H9 (cell line): ENCODE results near the gene SHANK3. TPM values are rescaled to one million over a fixed set of nuclear protein-coding genes. Genes with fewer than 3 reads are reported as not detected.

Experiments
- DNase-seq: peaks from one replicate; pipeline ENCODE4 v3.0.0-alpha.2; 2017
- H2AFZ ChIP-seq: one replicate; pipeline ENCODE4 v1.6.1; 2013; ENCODE audit warnings: mild to moderate bottlenecking, low read length, control low read depth, moderate library complexity
- H2AK5ac ChIP-seq: 2 replicates; pipeline ENCODE4 v1.6.1; 2013; ENCODE audit warnings: low read length, control low read depth, mixed read lengths; ENCODE audit not compliant: insufficient read length
- H2BK120ac ChIP-seq: one replicate; pipeline ENCODE4 v1.6.1; 2013; ENCODE audit warnings: low read depth, mild to moderate bottlenecking, low read length, control low read depth, inconsistent platforms; ENCODE audit not compliant: poor library complexity, severe bottlenecking
- H2BK12ac ChIP-seq: 2 replicates; pipeline ENCODE4 v1.6.1; 2013; ENCODE audit warnings: low read length, control low read depth, mixed read lengths, low read depth; ENCODE audit not compliant: insufficient read length
- H2BK15ac ChIP-seq: 2 replicates; pipeline ENCODE4 v1.6.1; 2013; ENCODE audit warnings: low read depth, low read length, control low read depth
- H2BK20ac ChIP-seq: one replicate; pipeline ENCODE4 v1.6.1; 2013; ENCODE audit warnings: low read depth, mild to moderate bottlenecking, low read length, control low read depth, inconsistent platforms; ENCODE audit not compliant: poor library complexity, severe bottlenecking
- H2BK5ac ChIP-seq: 2 replicates; pipeline ENCODE4 v1.6.1; 2013; ENCODE audit warnings: low read length, control low read depth, mixed read lengths; ENCODE audit not compliant: insufficient read length
- H3K14ac ChIP-seq: 2 replicates; pipeline ENCODE4 v1.6.1; 2013; ENCODE audit warnings: low read length, control low read depth; ENCODE audit not compliant: insufficient read depth
- H3K18ac ChIP-seq: 2 replicates; pipeline ENCODE4 v1.6.1; 2013; ENCODE audit warnings: low read depth, mild to moderate bottlenecking, mixed read lengths, low read length, control low read depth; ENCODE audit not compliant: insufficient read length
- H3K23ac ChIP-seq: 2 replicates; pipeline ENCODE4 v1.6.1; 2013; ENCODE audit warnings: low read length, control low read depth, mixed read lengths, low read depth; ENCODE audit not compliant: insufficient read length
- H3K23me2 ChIP-seq: 2 replicates; pipeline ENCODE4 v1.6.1; 2013; ENCODE audit warnings: low read depth, mild to moderate bottlenecking, mixed read lengths, low read length, control low read depth; ENCODE audit not compliant: insufficient read length, poor library complexity, severe bottlenecking
- H3K27ac ChIP-seq: 2 replicates; pipeline ENCODE4 v1.5.1; 2013; ENCODE audit warnings: low read length, control low read depth, mixed read lengths, low read depth; ENCODE audit not compliant: insufficient read length
- H3K27me3 ChIP-seq: 2 replicates; pipeline ENCODE4 v1.6.1; 2013; ENCODE audit warnings: low read length, control low read depth, inconsistent platforms; ENCODE audit not compliant: insufficient read depth
- H3K4ac ChIP-seq: 2 replicates; pipeline ENCODE4 v1.6.1; 2013; ENCODE audit warnings: low read depth, mild to moderate bottlenecking, control low read depth, inconsistent platforms, low read length, moderate library complexity
- H3K4me1 ChIP-seq: 2 replicates; pipeline ENCODE4 v1.6.1; 2013; ENCODE audit warnings: low read length, control low read depth, inconsistent platforms; ENCODE audit not compliant: insufficient read depth
- H3K4me2 ChIP-seq: 2 replicates; pipeline ENCODE4 v1.6.1; 2013; ENCODE audit warnings: low read length, control low read depth, mixed read lengths; ENCODE audit not compliant: insufficient read length, insufficient read depth
- H3K56ac ChIP-seq: 2 replicates; pipeline ENCODE4 v1.6.1; 2013; ENCODE audit warnings: low read depth, mild to moderate bottlenecking, mixed read lengths, low read length, control low read depth; ENCODE audit not compliant: insufficient read length
- H3K79me1 ChIP-seq: 2 replicates; pipeline ENCODE4 v1.6.1; 2013; ENCODE audit warnings: low read depth, mild to moderate bottlenecking, moderate library complexity, low read length, control low read depth, inconsistent platforms; ENCODE audit not compliant: insufficient read depth, poor library complexity, severe bottlenecking
- H3K79me2 ChIP-seq: 2 replicates; pipeline ENCODE4 v1.6.1; 2013; ENCODE audit warnings: low read length, control low read depth, inconsistent platforms; ENCODE audit not compliant: insufficient read depth
- H3K9ac ChIP-seq: 2 replicates; pipeline ENCODE4 v1.6.1; 2013; ENCODE audit warnings: low read length, control low read depth, mixed read lengths; ENCODE audit not compliant: insufficient read length; ENCODE audit errors: extremely low read depth
- H3K9me3 ChIP-seq: one replicate; pipeline ENCODE4 v1.6.1; 2013; ENCODE audit warnings: low read depth, low read length, inconsistent platforms; ENCODE audit not compliant: control insufficient read depth
- H3T11ph ChIP-seq: one replicate; pipeline ENCODE4 v1.6.1; 2013; ENCODE audit warnings: mild to moderate bottlenecking, low read length, control low read depth, inconsistent platforms
- H4K20me1 ChIP-seq: one replicate; pipeline ENCODE4 v1.6.1; 2013; ENCODE audit not compliant: control insufficient read depth, insufficient read length, insufficient read depth
- H4K5ac ChIP-seq: 2 replicates; pipeline ENCODE4 v1.6.1; 2013; ENCODE audit warnings: low read depth, mild to moderate bottlenecking, mixed read lengths, low read length, control low read depth; ENCODE audit not compliant: insufficient read length
- H4K8ac ChIP-seq: replicated peaks from 2 replicates; pipeline ENCODE4 v1.6.1; 2013; ENCODE audit warnings: low read length, control low read depth, mixed read lengths, low read depth; ENCODE audit not compliant: insufficient read length
- H4K91ac ChIP-seq: 2 replicates; pipeline ENCODE4 v1.6.1; 2013; ENCODE audit warnings: low read depth, mild to moderate bottlenecking, moderate library complexity, mixed read lengths, low read length, control low read depth; ENCODE audit not compliant: insufficient read length
- H3K27ac Mint-ChIP-seq, 3 experiments: 2 replicates in 2 of 3; 3 replicates in 1 of 3; pipeline ENCODE4 v1.8.0; 2020 to 2021; ENCODE audit warnings: mixed read lengths in 3 of 3, mild to moderate bottlenecking in 1 of 3, moderate library complexity in 1 of 3
- H3K27me3 Mint-ChIP-seq: 2 replicates; pipeline ENCODE4 v1.8.0; 2021; ENCODE audit warnings: low read depth, mild to moderate bottlenecking, moderate library complexity, mixed read lengths
- H3K36me3 Mint-ChIP-seq, 3 experiments: 2 replicates in 2 of 3; 3 replicates in 1 of 3; pipeline ENCODE4 v1.8.0; 2020 to 2021; ENCODE audit warnings: low read depth in 3 of 3, mixed read lengths in 3 of 3; ENCODE audit not compliant: insufficient read depth in 1 of 3
- H3K4me1 Mint-ChIP-seq, 2 experiments: 2 replicates each; pipeline ENCODE4 v1.8.0; 2020; ENCODE audit warnings: mixed read lengths in 2 of 2
- H3K4me3 Mint-ChIP-seq, 2 experiments: 2 replicates in 1 of 2; 3 replicates in 1 of 2; pipeline ENCODE4 v1.8.0; 2020 to 2021; ENCODE audit warnings: mild to moderate bottlenecking in 2 of 2, mixed read lengths in 2 of 2, moderate library complexity in 1 of 2
- H3K9me3 Mint-ChIP-seq, 2 experiments: 2 replicates in 1 of 2; 3 replicates in 1 of 2; pipeline ENCODE4 v1.8.0; 2020; ENCODE audit warnings: mild to moderate bottlenecking in 2 of 2, mixed read lengths in 2 of 2, moderate library complexity in 1 of 2
- WGBS: extraction: QIAGEN DNeasy Blood & Tissue Kit; methylation state at CpG from one replicate; pipeline ENCODE4 v1.1.7; 2013; ENCODE audit warnings: missing lambda C conversion rate, low lambda C conversion rate, mixed read lengths; ENCODE audit not compliant: insufficient read length; ENCODE audit errors: extremely low coverage; 5-methylcytosine and 5-hydroxymethylcytosine counted together
- total RNA-seq: library from RNA; stranded (reverse); gene quantifications from 2 replicates; pipeline ENCODE4 v1.2.1, GENCODE V29; 2021
- TF ChIP-seq, protein P1 (sequence below): fragments of 200-600 bp; sonication (generic); conservative IDR thresholded peaks from 3 replicates; pipeline ENCODE4 v1.8.0; 2021; ENCODE audit warnings: antibody characterized with exemption, mild to moderate bottlenecking

Gene SHANK3
- total RNA-seq, 1 experiment from 2014 or later, result 8.7 TPM

DNA sequence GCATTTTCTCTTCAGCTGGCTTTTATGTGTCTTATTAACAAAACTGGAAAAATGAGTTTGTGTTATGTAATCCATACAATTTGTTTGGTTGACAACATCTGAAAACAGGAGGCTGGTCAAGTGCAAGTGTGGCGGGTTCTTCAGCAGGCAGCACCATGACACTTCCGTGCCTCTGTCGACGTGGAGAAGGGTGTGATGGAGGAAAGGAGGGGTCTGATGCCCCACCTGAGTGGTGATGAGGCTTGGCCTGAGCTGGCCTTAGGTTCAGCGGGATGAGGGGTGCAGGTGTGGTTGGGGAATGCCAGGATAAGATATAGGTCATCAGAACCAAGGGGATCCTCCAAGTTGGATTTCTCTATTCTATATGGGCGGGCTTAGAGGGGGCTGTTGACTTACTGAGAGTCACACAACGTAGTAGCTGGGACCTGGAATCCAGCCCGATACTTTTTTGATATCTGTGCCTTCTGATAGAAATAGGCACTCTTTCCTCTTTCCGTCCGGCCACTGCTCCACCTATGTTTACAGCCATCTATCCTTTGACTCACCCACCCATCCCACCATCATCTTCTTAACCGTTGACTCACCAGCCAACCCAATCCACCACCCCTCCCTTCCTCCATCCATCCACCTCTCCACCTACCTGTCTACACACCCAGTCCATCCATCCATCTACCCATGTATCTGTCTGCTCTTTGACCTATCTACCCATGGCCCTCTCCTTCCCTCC is 29.0 kb downstream of the SHANK3 start:
- no peak overlapping the region for H3K18ac ChIP-seq
- no peak overlapping the region for H3K27ac ChIP-seq
- Mint-ChIP-seq H3K4me1 (peaks cover 6 to 27% of the 10 kb centered on the region in 2 experiments), H3K27me3 (peaks cover 31% of the 10 kb centered on the region), H3K4me3 (no peak overlapping the region), H3K36me3 (peaks cover 0 to 13% (median 4%) of the 10 kb centered on the region in 3 experiments; a peak in 4 of 7 replicates), H3K9me3 (no peaks in the 10 kb centered on the region), H3K27ac (no peak overlapping the region; a peak in 1 of 7 replicates)
- no peaks in the 10 kb centered on the region for H3K79me2 ChIP-seq
- no peak overlapping the region for H2BK15ac ChIP-seq
- H4K20me1 ChIP-seq, result no peaks in the 10 kb centered on the region
- H3K4ac ChIP-seq, result no peak overlapping the region
- H3K9ac ChIP-seq, result no peak overlapping the region
- H4K91ac ChIP-seq, result no peak overlapping the region
- H3K4me1 ChIP-seq, result no peaks in the 10 kb centered on the region
- H3K9me3 ChIP-seq, result no peaks in the 10 kb centered on the region
- no peak overlapping the region for H3K4me2 ChIP-seq
- H3K14ac ChIP-seq, result no peak overlapping the region
- no CpG with 5 or more reads among the region's 11 CpGs for WGBS
- no peak overlapping the region for H3K23ac ChIP-seq
- H3K27me3 ChIP-seq, result peaks cover 5% of the 10 kb centered on the region; the same call in 1 of the 2 replicates
- TF ChIP-seq, protein P1, sequence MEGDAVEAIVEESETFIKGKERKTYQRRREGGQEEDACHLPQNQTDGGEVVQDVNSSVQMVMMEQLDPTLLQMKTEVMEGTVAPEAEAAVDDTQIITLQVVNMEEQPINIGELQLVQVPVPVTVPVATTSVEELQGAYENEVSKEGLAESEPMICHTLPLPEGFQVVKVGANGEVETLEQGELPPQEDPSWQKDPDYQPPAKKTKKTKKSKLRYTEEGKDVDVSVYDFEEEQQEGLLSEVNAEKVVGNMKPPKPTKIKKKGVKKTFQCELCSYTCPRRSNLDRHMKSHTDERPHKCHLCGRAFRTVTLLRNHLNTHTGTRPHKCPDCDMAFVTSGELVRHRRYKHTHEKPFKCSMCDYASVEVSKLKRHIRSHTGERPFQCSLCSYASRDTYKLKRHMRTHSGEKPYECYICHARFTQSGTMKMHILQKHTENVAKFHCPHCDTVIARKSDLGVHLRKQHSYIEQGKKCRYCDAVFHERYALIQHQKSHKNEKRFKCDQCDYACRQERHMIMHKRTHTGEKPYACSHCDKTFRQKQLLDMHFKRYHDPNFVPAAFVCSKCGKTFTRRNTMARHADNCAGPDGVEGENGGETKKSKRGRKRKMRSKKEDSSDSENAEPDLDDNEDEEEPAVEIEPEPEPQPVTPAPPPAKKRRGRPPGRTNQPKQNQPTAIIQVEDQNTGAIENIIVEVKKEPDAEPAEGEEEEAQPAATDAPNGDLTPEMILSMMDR, result no peak
- no peak overlapping the region for H2AK5ac ChIP-seq
- H2BK120ac ChIP-seq, result no peak overlapping the region
- no peak overlapping the region for H3T11ph ChIP-seq
- H3K79me1 ChIP-seq, result no peaks in the 10 kb centered on the region
- H2BK12ac ChIP-seq, result no peak overlapping the region
- no peak overlapping the region for H2BK20ac ChIP-seq
- H3K56ac ChIP-seq, result no peak overlapping the region
- no peak overlapping the region for H4K8ac ChIP-seq
- DNase-seq, result no peak
- no peak overlapping the region for H2BK5ac ChIP-seq
- H2AFZ ChIP-seq, result no peak overlapping the region
- peaks cover 8% of the 10 kb centered on the region for H3K23me2 ChIP-seq
- H4K5ac ChIP-seq, result no peak overlapping the region
